ENCODE data around the gene GSTM3.

- no peak for TF ChIP-seq GATA2 (IDR thresholded peaks at IDR 0.05; ENCODE audit: low read depth, low read length)
- no peak for TF ChIP-seq GATA3 (IDR thresholded peaks at IDR 0.05; ENCODE audit: low read depth, low read length)
Observed at GRCh38 chr1:109705411-109705810, 35.4 kb downstream of the GSTM3 start.
